Measurements from ENCODE around the gene CDC42BPG.

CDC42BPG gene

DNA sequence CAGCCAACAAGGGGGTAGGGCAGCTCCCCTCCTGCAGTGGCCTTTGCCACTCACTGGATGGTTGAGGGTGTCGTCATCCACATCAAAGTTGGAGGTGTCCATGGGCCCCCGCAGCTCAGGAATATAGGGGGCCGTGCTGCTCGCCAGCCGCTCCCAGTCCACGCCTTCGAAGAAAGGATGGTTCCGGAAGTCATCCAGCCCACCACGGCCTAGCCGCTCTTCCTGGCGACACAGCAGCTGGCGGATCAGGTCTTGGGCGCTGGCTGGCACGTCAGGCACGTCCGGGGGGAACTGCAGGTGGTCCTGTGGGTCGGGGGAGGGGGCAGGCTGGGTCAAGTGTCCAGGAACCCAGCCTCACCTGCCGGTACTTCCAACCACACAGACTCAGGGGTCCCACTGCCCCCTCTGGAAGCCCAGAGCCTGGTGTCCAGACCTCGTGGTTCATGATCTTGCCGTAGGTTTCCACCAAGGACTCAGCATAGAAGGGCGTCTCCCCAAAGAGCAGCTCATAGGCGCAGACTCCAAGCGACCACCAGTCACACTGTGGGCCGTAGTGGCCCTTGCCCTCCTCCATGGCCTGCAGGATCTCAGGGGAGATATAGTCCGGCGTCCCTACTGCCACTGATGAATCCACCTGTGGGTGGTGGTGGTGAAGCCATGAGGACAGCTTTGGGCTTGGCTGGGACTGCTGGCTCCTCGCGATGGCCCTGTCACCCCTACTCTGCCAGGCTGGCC, 5.7 kb downstream of the CDC42BPG start:
- Histone ChIP-seq H3K27ac (ENCODE audit: low read depth, low read length, poor library complexity, severe bottlenecking) (no peak overlapping the region), H3K27me3 (ENCODE audit: insufficient read depth, low read length) (no peaks in the 10 kb centered on the region), H3K4me1 (ENCODE audit: insufficient read depth, low read length, severe bottlenecking) (peaks cover 11% of the 10 kb centered on the region), H3K4me2 (ENCODE audit: low read length) (no peak overlapping the region), H3K9ac (ENCODE audit: low read length) (no peak overlapping the region), H2AFZ (ENCODE audit: low read length) (no peak overlapping the region), H4K20me1 (ENCODE audit: insufficient read depth, low read length) (no peaks in the 10 kb centered on the region), H3K36me3 (ENCODE audit: insufficient read depth, low read length) (peaks cover 30% of the 10 kb centered on the region), H3K4me3 (ENCODE audit: low read depth, low read length, poor library complexity, severe bottlenecking) (no peak overlapping the region), H3K9me2 (ENCODE audit: low read depth, low read length) (no peaks in the 10 kb centered on the region), H3F3A (ENCODE audit: insufficient read depth, low read length) (no peaks in the 10 kb centered on the region), H3K79me2 (ENCODE audit: insufficient read depth, low read length) (no peaks in the 10 kb centered on the region), H3K9me3 (ENCODE audit: low read length) (no peaks in the 10 kb centered on the region)
- TF ChIP-seq, protein P1, sequence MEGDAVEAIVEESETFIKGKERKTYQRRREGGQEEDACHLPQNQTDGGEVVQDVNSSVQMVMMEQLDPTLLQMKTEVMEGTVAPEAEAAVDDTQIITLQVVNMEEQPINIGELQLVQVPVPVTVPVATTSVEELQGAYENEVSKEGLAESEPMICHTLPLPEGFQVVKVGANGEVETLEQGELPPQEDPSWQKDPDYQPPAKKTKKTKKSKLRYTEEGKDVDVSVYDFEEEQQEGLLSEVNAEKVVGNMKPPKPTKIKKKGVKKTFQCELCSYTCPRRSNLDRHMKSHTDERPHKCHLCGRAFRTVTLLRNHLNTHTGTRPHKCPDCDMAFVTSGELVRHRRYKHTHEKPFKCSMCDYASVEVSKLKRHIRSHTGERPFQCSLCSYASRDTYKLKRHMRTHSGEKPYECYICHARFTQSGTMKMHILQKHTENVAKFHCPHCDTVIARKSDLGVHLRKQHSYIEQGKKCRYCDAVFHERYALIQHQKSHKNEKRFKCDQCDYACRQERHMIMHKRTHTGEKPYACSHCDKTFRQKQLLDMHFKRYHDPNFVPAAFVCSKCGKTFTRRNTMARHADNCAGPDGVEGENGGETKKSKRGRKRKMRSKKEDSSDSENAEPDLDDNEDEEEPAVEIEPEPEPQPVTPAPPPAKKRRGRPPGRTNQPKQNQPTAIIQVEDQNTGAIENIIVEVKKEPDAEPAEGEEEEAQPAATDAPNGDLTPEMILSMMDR (IDR thresholded peaks at IDR 0.05; ENCODE audit: low read length), result no peak
- no peak for TF ChIP-seq EZH2 (IDR thresholded peaks at IDR 0.05; ENCODE audit: borderline replicate concordance, low read length)

DNA sequence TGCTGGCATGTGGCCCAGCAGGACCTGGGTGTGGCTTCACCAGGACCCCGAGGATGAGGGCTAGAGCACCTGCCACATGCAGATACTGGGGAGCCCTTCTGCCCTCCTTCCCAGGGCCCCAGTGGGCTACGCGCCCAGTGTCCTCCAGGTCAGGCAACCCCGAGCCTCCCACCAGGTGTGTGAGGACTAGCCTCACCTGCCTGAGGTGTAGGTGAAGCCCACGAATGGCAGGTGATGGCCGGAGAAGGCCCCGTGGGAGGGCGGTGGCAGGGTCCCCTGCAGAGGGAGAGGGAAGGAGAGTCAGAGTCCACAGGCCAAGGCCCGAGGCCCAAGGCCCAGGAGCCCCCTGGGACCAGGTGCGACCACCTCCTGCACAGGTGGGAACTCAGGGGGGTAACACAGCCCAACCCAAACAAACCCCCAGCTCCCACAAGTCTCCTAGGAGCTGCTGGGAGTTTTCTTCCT, 6.5 kb downstream of the CDC42BPG start:
- H3F3A ChIP-seq (ENCODE audit: insufficient read depth, low read length), result no peaks in the 10 kb centered on the region
- no peaks in the 10 kb centered on the region for H3K79me2 ChIP-seq (ENCODE audit: insufficient read depth, low read length)
- no peak overlapping the region for H2AFZ ChIP-seq (ENCODE audit: low read length)
- H3K27me3 ChIP-seq (ENCODE audit: insufficient read depth, low read length), result no peaks in the 10 kb centered on the region
- H3K9me3 ChIP-seq (ENCODE audit: low read length), result no peaks in the 10 kb centered on the region
- no peaks in the 10 kb centered on the region for H3K9me2 ChIP-seq (ENCODE audit: low read depth, low read length)
- no peak overlapping the region for H3K9ac ChIP-seq (ENCODE audit: low read length)
- peaks cover 2% of the 10 kb centered on the region for H3K4me1 ChIP-seq (ENCODE audit: insufficient read depth, low read length, severe bottlenecking)
- H3K36me3 ChIP-seq (ENCODE audit: insufficient read depth, low read length), result peaks cover 39% of the 10 kb centered on the region
- no peak for TF ChIP-seq EZH2 (IDR thresholded peaks at IDR 0.05; ENCODE audit: borderline replicate concordance, low read length)
- TF ChIP-seq, protein P1 (IDR thresholded peaks at IDR 0.05; ENCODE audit: low read length), result no peak
- H4K20me1 ChIP-seq (ENCODE audit: insufficient read depth, low read length), result no peaks in the 10 kb centered on the region
- H3K27ac ChIP-seq (ENCODE audit: low read depth, low read length, poor library complexity, severe bottlenecking), result no peak overlapping the region
- H3K4me3 ChIP-seq (ENCODE audit: low read depth, low read length, poor library complexity, severe bottlenecking), result no peak overlapping the region
- no peak overlapping the region for H3K4me2 ChIP-seq (ENCODE audit: low read length)

DNA sequence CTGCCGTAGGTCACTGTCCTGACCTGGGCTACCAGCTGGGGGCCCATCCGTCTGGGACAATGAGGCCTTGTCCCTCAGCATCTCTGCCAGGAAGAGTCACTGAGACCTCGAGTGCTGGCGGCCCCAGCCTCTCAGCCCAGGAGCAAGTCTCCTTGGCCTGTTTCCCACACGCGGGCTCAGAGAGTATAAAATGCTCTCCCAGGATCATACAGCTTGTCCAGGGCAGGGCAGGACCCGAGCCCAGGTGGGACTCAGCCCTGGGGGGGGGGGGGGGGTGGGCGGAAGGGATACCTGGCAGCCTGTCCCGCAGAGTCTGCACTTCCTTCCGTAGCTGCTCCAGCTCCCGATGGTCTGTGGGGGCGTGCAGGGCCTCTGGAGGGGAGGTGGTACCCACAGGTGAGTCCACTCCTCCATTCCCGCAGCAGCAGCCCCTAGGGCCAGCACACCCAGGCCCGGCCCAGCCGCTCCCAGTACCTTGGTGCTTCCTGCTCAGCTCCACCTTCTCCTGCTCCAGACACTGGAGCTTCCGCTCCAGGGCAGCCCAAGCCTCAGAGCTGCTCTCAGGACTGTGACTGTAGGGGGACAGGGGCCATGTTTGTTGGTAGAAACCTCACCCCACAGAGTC, 7.9 kb downstream of the CDC42BPG start:
- Histone ChIP-seq H3K9me2 (ENCODE audit: low read depth, low read length) (no peaks in the 10 kb centered on the region), H3K4me3 (ENCODE audit: low read depth, low read length, poor library complexity, severe bottlenecking) (no peak overlapping the region), H2AFZ (ENCODE audit: low read length) (no peak overlapping the region), H3F3A (ENCODE audit: insufficient read depth, low read length) (no peaks in the 10 kb centered on the region), H3K36me3 (ENCODE audit: insufficient read depth, low read length) (peaks cover 48% of the 10 kb centered on the region), H3K9ac (ENCODE audit: low read length) (no peak overlapping the region), H3K9me3 (ENCODE audit: low read length) (no peaks in the 10 kb centered on the region), H3K4me2 (ENCODE audit: low read length) (no peak overlapping the region), H3K27me3 (ENCODE audit: insufficient read depth, low read length) (no peaks in the 10 kb centered on the region), H3K4me1 (ENCODE audit: insufficient read depth, low read length, severe bottlenecking) (no peaks in the 10 kb centered on the region), H3K79me2 (ENCODE audit: insufficient read depth, low read length) (no peaks in the 10 kb centered on the region), H3K27ac (ENCODE audit: low read depth, low read length, poor library complexity, severe bottlenecking) (no peak overlapping the region), H4K20me1 (ENCODE audit: insufficient read depth, low read length) (no peaks in the 10 kb centered on the region)
- TF ChIP-seq EZH2 (IDR thresholded peaks at IDR 0.05; ENCODE audit: borderline replicate concordance, low read length), result no peak
- TF ChIP-seq, protein P1 (IDR thresholded peaks at IDR 0.05; ENCODE audit: low read length), result no peak
